HepG2 (cell line): ENCODE results near the gene MED28.

ENCODE experiments used
- BCLAF1 ChIP-seq: fragments of 450-650 bp; IDR thresholded peaks from 2 replicates; pipeline ENCODE4 v1.6.1; 2017; ENCODE audit warnings: mild to moderate bottlenecking
- ERF ChIP-seq: IDR thresholded peaks from 2 replicates; pipeline ENCODE4 v1.6.1; 2018; ENCODE audit warnings: missing biosample characterization, missing genetic modification reagents
- EZH2 ChIP-seq: conservative IDR thresholded peaks from 2 replicates; pipeline ENCODE4 v1.6.1; 2012; ENCODE audit warnings: mild to moderate bottlenecking, low read depth, low read length, moderate library complexity
- UBTF ChIP-seq: sonication (generic); formaldehyde crosslinking; IDR thresholded peaks from 2 replicates; pipeline ENCODE4 v1.4.0; 2020; ENCODE audit warnings: mild to moderate bottlenecking, missing genetic modification reagents
- ZNF850 ChIP-seq: sonication (generic); formaldehyde crosslinking; conservative IDR thresholded peaks from 2 replicates; pipeline ENCODE4 v1.9.0; 2021; ENCODE audit warnings: mild to moderate bottlenecking, missing genetic modification reagents
- TF ChIP-seq, protein P1 (sequence below): sonication (generic); formaldehyde crosslinking; IDR thresholded peaks from 2 replicates; pipeline ENCODE4 v1.4.0; 2020; ENCODE audit warnings: missing genetic modification reagents
- TF ChIP-seq, protein P2 (sequence below): sonication (generic); formaldehyde crosslinking; IDR thresholded peaks from 2 replicates; pipeline ENCODE4 v1.4.0; 2020; ENCODE audit warnings: missing genetic modification reagents

DNA sequence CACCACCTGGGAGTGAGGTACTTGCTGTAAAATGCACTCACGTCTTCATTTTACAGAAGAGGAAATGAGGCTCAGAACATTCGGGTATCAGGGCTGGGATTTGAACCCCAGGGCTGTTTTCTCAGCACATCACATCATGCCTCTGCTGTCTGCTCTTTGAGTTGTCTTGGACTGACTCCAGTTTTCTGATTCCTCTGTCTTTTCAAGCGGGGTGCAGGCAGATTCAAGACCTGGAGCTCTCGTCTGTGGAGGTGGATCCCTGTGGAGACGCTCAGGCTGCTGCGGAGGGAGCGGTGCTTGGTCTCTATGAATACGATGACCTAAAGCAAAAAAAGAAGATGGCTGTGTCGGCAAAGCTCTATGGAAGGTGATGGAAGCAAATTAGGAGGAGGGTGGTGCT is 31.2 kb upstream of the MED28 start:
- no peak for TF ChIP-seq ZNF850 (CRISPR knock-in tag)
- TF ChIP-seq, protein P1, sequence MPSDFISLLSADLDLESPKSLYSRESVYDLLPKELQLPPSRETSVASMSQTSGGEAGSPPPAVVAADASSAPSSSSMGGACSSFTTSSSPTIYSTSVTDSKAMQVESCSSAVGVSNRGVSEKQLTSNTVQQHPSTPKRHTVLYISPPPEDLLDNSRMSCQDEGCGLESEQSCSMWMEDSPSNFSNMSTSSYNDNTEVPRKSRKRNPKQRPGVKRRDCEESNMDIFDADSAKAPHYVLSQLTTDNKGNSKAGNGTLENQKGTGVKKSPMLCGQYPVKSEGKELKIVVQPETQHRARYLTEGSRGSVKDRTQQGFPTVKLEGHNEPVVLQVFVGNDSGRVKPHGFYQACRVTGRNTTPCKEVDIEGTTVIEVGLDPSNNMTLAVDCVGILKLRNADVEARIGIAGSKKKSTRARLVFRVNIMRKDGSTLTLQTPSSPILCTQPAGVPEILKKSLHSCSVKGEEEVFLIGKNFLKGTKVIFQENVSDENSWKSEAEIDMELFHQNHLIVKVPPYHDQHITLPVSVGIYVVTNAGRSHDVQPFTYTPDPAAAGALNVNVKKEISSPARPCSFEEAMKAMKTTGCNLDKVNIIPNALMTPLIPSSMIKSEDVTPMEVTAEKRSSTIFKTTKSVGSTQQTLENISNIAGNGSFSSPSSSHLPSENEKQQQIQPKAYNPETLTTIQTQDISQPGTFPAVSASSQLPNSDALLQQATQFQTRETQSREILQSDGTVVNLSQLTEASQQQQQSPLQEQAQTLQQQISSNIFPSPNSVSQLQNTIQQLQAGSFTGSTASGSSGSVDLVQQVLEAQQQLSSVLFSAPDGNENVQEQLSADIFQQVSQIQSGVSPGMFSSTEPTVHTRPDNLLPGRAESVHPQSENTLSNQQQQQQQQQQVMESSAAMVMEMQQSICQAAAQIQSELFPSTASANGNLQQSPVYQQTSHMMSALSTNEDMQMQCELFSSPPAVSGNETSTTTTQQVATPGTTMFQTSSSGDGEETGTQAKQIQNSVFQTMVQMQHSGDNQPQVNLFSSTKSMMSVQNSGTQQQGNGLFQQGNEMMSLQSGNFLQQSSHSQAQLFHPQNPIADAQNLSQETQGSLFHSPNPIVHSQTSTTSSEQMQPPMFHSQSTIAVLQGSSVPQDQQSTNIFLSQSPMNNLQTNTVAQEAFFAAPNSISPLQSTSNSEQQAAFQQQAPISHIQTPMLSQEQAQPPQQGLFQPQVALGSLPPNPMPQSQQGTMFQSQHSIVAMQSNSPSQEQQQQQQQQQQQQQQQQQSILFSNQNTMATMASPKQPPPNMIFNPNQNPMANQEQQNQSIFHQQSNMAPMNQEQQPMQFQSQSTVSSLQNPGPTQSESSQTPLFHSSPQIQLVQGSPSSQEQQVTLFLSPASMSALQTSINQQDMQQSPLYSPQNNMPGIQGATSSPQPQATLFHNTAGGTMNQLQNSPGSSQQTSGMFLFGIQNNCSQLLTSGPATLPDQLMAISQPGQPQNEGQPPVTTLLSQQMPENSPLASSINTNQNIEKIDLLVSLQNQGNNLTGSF (CRISPR knock-in tag), result no peak
- no peak for TF ChIP-seq ERF
- TF ChIP-seq UBTF, result no peak
- TF ChIP-seq EZH2, result no peak
- TF ChIP-seq BCLAF1, result no peak
- TF ChIP-seq, protein P2, sequence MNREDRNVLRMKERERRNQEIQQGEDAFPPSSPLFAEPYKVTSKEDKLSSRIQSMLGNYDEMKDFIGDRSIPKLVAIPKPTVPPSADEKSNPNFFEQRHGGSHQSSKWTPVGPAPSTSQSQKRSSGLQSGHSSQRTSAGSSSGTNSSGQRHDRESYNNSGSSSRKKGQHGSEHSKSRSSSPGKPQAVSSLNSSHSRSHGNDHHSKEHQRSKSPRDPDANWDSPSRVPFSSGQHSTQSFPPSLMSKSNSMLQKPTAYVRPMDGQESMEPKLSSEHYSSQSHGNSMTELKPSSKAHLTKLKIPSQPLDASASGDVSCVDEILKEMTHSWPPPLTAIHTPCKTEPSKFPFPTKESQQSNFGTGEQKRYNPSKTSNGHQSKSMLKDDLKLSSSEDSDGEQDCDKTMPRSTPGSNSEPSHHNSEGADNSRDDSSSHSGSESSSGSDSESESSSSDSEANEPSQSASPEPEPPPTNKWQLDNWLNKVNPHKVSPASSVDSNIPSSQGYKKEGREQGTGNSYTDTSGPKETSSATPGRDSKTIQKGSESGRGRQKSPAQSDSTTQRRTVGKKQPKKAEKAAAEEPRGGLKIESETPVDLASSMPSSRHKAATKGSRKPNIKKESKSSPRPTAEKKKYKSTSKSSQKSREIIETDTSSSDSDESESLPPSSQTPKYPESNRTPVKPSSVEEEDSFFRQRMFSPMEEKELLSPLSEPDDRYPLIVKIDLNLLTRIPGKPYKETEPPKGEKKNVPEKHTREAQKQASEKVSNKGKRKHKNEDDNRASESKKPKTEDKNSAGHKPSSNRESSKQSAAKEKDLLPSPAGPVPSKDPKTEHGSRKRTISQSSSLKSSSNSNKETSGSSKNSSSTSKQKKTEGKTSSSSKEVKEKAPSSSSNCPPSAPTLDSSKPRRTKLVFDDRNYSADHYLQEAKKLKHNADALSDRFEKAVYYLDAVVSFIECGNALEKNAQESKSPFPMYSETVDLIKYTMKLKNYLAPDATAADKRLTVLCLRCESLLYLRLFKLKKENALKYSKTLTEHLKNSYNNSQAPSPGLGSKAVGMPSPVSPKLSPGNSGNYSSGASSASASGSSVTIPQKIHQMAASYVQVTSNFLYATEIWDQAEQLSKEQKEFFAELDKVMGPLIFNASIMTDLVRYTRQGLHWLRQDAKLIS (CRISPR knock-in tag), result no peak
